Nephron progenitor cell (in vitro differentiated cells): Measurements from ENCODE around the gene NCF2.

Experiments
- DNase-seq: peaks from one replicate; pipeline ENCODE4 v3.0.0; 2021
- H3K27ac Mint-ChIP-seq: 2 replicates; pipeline ENCODE4 v1.8.0; 2021; ENCODE audit warnings: mild to moderate bottlenecking, moderate library complexity, mixed read lengths
- H3K27me3 Mint-ChIP-seq: 2 replicates; pipeline ENCODE4 v1.8.0; 2021; ENCODE audit warnings: mild to moderate bottlenecking, low read depth, mixed read lengths; ENCODE audit not compliant: poor library complexity
- H3K36me3 Mint-ChIP-seq: 2 replicates; pipeline ENCODE4 v1.8.0; 2021; ENCODE audit warnings: low read depth, mixed read lengths
- H3K4me1 Mint-ChIP-seq: 2 replicates; pipeline ENCODE4 v1.8.0; 2021; ENCODE audit warnings: mixed read lengths
- H3K4me3 Mint-ChIP-seq: 2 replicates; pipeline ENCODE4 v1.8.0; 2021; ENCODE audit warnings: mild to moderate bottlenecking, moderate library complexity, mixed read lengths
- H3K9me3 Mint-ChIP-seq: 2 replicates; pipeline ENCODE4 v1.8.0; 2021; ENCODE audit warnings: mild to moderate bottlenecking, moderate library complexity, mixed read lengths
- CTCF ChIP-seq: fragments of 200-600 bp; sonication (generic); IDR thresholded peaks from 2 replicates; pipeline ENCODE4 v1.5.0; 2021; ENCODE audit warnings: antibody characterized with exemption

NCF2 gene

GRCh38 chr1:183506561-183506960 is 83.7 kb downstream of the NCF2 start:
- no peaks in the 10 kb centered on the region for H3K27me3 Mint-ChIP-seq
- no peaks in the 10 kb centered on the region for H3K4me1 Mint-ChIP-seq
- H3K4me3 Mint-ChIP-seq = no peak overlapping the region
- H3K36me3 Mint-ChIP-seq = no peaks in the 10 kb centered on the region
- no peak for DNase-seq
- H3K9me3 Mint-ChIP-seq = no peaks in the 10 kb centered on the region
- no peak for TF ChIP-seq CTCF
- H3K27ac Mint-ChIP-seq = no peak overlapping the region
